ENCODE measurements around the gene IMPDH1.

IMPDH1 gene

GRCh38 chr7:128431754-128432153 is 22.0 kb upstream of the IMPDH1 start:
- H3K4me3 ChIP-seq (ENCODE audit: low read length, poor library complexity, severe bottlenecking): no peak overlapping the region
- H3K79me2 ChIP-seq (ENCODE audit: insufficient read depth, low read length): no peaks in the 10 kb centered on the region
- no peak overlapping the region for H3K4me2 ChIP-seq (ENCODE audit: low read depth, low read length, poor library complexity, severe bottlenecking)
- no peak for TF ChIP-seq EZH2phosphoT487 (IDR thresholded peaks at IDR 0.05; ENCODE audit: borderline replicate concordance)
- H3K27me3 ChIP-seq (ENCODE audit: insufficient read depth, low read length, poor library complexity, severe bottlenecking): no peaks in the 10 kb centered on the region
- no peak overlapping the region; the same call in 1 of the 2 replicates for H2AFZ ChIP-seq (ENCODE audit: low read length)
- no peaks in the 10 kb centered on the region for H3K9me3 ChIP-seq (ENCODE audit: insufficient read depth, low read depth, low read length)
- H4K20me1 ChIP-seq (ENCODE audit: insufficient read depth, low read length, poor library complexity, severe bottlenecking): no peaks in the 10 kb centered on the region
- no peak overlapping the region for H3K9ac ChIP-seq (ENCODE audit: low read depth, low read length, poor library complexity, severe bottlenecking)
- no peaks in the 10 kb centered on the region for H3K4me1 ChIP-seq (ENCODE audit: insufficient read depth, low read length, poor library complexity, severe bottlenecking)
- H3F3A ChIP-seq (ENCODE audit: low read depth): no peaks in the 10 kb centered on the region
- no peaks in the 10 kb centered on the region for H3K36me3 ChIP-seq (ENCODE audit: insufficient read depth, low read length)
- no peaks in the 10 kb centered on the region for H3K9me2 ChIP-seq (replicated peaks; ENCODE audit: low read depth, low read length)

DNA sequence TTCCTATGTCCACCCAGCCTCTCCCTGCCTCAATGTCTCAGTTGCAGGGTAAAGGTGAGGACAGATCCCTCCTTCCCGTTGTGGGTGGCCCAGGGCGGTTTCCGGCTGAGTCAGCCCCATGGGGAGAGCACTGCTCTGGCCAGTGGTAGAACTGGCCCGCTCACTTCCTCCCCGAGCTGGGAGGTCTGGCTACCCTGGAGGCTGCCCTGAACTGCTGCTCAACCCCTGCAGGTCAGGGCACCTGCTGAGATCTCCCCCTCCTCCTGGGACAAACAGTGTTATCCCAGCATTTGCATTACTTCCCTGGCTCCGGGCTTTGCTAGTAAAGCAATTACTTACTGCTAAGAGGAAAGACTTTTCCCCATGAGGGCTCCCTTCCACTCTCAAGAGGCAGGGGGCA is 21.4 kb upstream of the IMPDH1 start:
- H3K36me3 ChIP-seq (ENCODE audit: insufficient read depth, low read length): no peaks in the 10 kb centered on the region
- no peak overlapping the region for H3K4me2 ChIP-seq (ENCODE audit: low read depth, low read length, poor library complexity, severe bottlenecking)
- no peaks in the 10 kb centered on the region for H3K79me2 ChIP-seq (ENCODE audit: insufficient read depth, low read length)
- H3K4me1 ChIP-seq (ENCODE audit: insufficient read depth, low read length, poor library complexity, severe bottlenecking): no peaks in the 10 kb centered on the region
- no peak for TF ChIP-seq EZH2phosphoT487 (IDR thresholded peaks at IDR 0.05; ENCODE audit: borderline replicate concordance)
- TF ChIP-seq, protein P1, sequence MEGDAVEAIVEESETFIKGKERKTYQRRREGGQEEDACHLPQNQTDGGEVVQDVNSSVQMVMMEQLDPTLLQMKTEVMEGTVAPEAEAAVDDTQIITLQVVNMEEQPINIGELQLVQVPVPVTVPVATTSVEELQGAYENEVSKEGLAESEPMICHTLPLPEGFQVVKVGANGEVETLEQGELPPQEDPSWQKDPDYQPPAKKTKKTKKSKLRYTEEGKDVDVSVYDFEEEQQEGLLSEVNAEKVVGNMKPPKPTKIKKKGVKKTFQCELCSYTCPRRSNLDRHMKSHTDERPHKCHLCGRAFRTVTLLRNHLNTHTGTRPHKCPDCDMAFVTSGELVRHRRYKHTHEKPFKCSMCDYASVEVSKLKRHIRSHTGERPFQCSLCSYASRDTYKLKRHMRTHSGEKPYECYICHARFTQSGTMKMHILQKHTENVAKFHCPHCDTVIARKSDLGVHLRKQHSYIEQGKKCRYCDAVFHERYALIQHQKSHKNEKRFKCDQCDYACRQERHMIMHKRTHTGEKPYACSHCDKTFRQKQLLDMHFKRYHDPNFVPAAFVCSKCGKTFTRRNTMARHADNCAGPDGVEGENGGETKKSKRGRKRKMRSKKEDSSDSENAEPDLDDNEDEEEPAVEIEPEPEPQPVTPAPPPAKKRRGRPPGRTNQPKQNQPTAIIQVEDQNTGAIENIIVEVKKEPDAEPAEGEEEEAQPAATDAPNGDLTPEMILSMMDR (conservative IDR thresholded peaks at IDR 0.05; ENCODE audit: low read length): no peak
- no peak overlapping the region for H3K9ac ChIP-seq (ENCODE audit: low read depth, low read length, poor library complexity, severe bottlenecking)
- no peak overlapping the region; the same call in 1 of the 2 replicates for H2AFZ ChIP-seq (ENCODE audit: low read length)
- no peaks in the 10 kb centered on the region for H3K9me2 ChIP-seq (replicated peaks; ENCODE audit: low read depth, low read length)
- no peak overlapping the region for H3K4me3 ChIP-seq (ENCODE audit: low read length, poor library complexity, severe bottlenecking)
- H3K9me3 ChIP-seq (ENCODE audit: insufficient read depth, low read depth, low read length): no peaks in the 10 kb centered on the region
- no peaks in the 10 kb centered on the region for H3K27me3 ChIP-seq (ENCODE audit: insufficient read depth, low read length, poor library complexity, severe bottlenecking)
- H3F3A ChIP-seq (ENCODE audit: low read depth): no peaks in the 10 kb centered on the region
- H4K20me1 ChIP-seq (ENCODE audit: insufficient read depth, low read length, poor library complexity, severe bottlenecking): no peaks in the 10 kb centered on the region

DNA sequence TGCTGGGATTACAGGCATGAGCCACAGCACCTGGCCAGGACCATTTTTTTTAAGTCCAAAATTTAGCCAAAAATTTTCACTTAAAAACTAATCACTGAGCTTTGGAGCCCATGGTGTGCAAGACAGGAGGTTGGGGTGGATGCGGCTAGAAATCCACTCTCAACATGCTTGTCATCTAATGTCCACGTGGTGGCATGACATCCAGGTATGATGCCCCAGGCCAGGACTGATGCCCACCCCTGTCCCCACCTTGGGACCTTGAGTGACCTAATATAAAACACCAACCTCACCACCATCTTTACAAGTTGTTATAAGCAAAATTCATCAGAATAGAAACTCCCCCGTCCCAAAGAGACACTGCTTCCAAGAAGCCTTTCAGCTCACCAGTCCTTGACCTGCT is 20.4 kb upstream of the IMPDH1 start:
- Histone ChIP-seq H3K9me2 (replicated peaks; ENCODE audit: low read depth, low read length) (no peaks in the 10 kb centered on the region), H3K9me3 (ENCODE audit: insufficient read depth, low read depth, low read length) (no peaks in the 10 kb centered on the region), H3K4me2 (ENCODE audit: low read depth, low read length, poor library complexity, severe bottlenecking) (no peak overlapping the region), H3K4me3 (ENCODE audit: low read length, poor library complexity, severe bottlenecking) (no peak overlapping the region), H3K79me2 (ENCODE audit: insufficient read depth, low read length) (no peaks in the 10 kb centered on the region), H2AFZ (ENCODE audit: low read length) (no peak overlapping the region), H4K20me1 (ENCODE audit: insufficient read depth, low read length, poor library complexity, severe bottlenecking) (no peaks in the 10 kb centered on the region), H3K4me1 (ENCODE audit: insufficient read depth, low read length, poor library complexity, severe bottlenecking) (no peaks in the 10 kb centered on the region), H3K27me3 (ENCODE audit: insufficient read depth, low read length, poor library complexity, severe bottlenecking) (no peaks in the 10 kb centered on the region), H3F3A (ENCODE audit: low read depth) (no peaks in the 10 kb centered on the region), H3K9ac (ENCODE audit: low read depth, low read length, poor library complexity, severe bottlenecking) (no peak overlapping the region), H3K36me3 (ENCODE audit: insufficient read depth, low read length) (no peaks in the 10 kb centered on the region)
- no peak for TF ChIP-seq EZH2phosphoT487 (IDR thresholded peaks at IDR 0.05; ENCODE audit: borderline replicate concordance)
- TF ChIP-seq, protein P1 (conservative IDR thresholded peaks at IDR 0.05; ENCODE audit: low read length): peak; percentile 33

GRCh38 chr7:128427289-128427891 is 17.6 kb upstream of the IMPDH1 start:
- Histone ChIP-seq H3K36me3 (ENCODE audit: insufficient read depth, low read length) (no peaks in the 10 kb centered on the region), H3K9me2 (replicated peaks; ENCODE audit: low read depth, low read length) (no peaks in the 10 kb centered on the region), H3K9ac (ENCODE audit: low read depth, low read length, poor library complexity, severe bottlenecking) (no peak overlapping the region), H3K4me1 (ENCODE audit: insufficient read depth, low read length, poor library complexity, severe bottlenecking) (no peaks in the 10 kb centered on the region), H3K4me3 (ENCODE audit: low read length, poor library complexity, severe bottlenecking) (no peak overlapping the region), H3K27me3 (ENCODE audit: insufficient read depth, low read length, poor library complexity, severe bottlenecking) (no peaks in the 10 kb centered on the region), H2AFZ (ENCODE audit: low read length) (no peak overlapping the region), H3K79me2 (ENCODE audit: insufficient read depth, low read length) (no peaks in the 10 kb centered on the region), H4K20me1 (ENCODE audit: insufficient read depth, low read length, poor library complexity, severe bottlenecking) (no peaks in the 10 kb centered on the region), H3K9me3 (ENCODE audit: insufficient read depth, low read depth, low read length) (no peaks in the 10 kb centered on the region), H3F3A (ENCODE audit: low read depth) (no peaks in the 10 kb centered on the region), H3K4me2 (ENCODE audit: low read depth, low read length, poor library complexity, severe bottlenecking) (no peak overlapping the region)
- no peak for TF ChIP-seq EZH2phosphoT487 (IDR thresholded peaks at IDR 0.05; ENCODE audit: borderline replicate concordance)
- TF ChIP-seq, protein P1 (conservative IDR thresholded peaks at IDR 0.05; ENCODE audit: low read length): peak; percentile 74

All from Loucy (cell line).